ENCODE measurements around the gene GFRA1.
A peak's percentile ranks its signal among the peaks of the same experiment; 100 is the strongest.

The GFRA1 gene

DNA sequence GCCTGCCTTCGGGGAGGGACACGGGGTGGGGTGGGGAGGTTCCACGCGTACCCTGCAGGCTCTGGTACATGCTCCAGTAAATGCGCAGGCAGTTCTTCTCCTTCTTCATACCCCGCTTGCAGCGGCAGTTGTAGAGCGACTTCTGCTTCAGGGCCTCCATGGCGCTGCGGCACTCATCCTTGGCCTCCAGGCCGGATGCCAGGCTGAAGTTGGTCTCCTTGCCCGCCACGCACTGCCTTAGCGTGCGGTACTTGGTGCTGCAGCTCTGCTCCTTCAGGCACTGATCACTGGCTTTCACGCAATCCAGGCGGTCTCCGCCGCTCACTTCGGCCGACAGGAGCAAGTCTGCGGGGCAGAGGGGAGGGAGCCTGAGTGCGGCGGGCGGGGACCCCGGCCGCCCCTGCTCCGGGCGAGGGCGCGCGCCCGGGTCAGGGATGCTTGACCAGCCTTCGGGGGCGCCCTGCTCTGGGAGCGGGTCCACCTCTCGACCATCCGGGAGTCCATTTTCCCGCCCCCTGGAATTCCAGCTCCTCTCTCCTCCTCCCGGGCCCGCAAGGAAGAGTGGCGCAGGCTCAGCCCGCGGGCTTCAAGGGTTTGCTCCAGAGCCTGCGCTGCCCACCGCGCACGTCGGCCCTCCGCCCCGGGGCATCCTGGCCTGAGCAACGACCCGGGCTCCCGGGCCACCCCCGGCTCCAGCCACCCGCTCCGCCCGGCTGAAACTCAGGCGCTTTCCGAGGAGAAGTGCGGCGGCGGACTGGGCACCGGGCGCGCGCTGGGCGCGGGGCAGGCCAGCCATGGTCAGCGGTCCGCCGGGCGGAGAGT is 2.0 kb downstream of the GFRA1 start:
- H3K27ac ChIP-seq (ENCODE audit: low read length), result peak overlapping the region; percentile 46

DNA sequence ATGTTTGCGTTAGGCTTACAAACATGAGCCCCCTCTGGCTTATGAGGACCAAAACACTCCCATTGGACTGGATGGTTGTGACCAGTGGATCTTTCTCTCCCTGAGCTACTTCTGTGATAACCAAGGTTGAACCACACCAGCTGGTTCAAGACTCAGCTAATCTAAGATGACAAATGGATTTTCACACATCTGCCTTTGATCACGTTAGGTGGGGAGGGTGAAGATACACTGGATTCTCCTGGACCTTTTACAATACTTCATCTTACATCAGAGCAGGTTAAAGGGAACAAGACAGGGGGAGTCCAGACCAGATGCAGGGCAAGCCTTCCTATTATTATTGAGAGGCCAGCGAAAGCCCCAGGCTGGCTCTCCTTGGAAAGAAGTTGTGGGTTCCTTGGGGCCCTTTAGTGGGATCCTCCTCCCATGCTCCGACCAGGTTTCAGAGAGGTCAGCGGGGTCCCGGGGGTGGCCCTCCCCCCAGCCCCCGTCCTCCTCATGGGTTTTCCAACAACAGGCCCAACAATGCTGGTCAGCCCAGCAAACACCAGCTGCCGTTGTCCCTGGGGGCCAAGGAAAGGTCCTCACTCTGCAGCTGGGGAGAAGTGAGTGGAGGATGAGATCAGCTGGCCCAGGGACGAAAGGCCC is 2.8 kb downstream of the GFRA1 start:
- Histone ChIP-seq H3K27me3 (ENCODE audit: control insufficient read depth in 1 of 2, insufficient read depth in 2 of 2, low read length in 2 of 2) (peaks cover 5 to 34% of the 10 kb centered on the region in 2 donors), H3K4me3 (ENCODE audit: low read length in 2 of 2) (peak overlapping the region in 1 of 2 donors; percentile 80), H3K4me1 (ENCODE audit: control insufficient read depth, insufficient read depth, low read length) (peaks cover 40% of the 10 kb centered on the region), H3K9ac (ENCODE audit: low read length in 2 of 2) (no peak overlapping the region), H3K9me3 (ENCODE audit: control insufficient read depth in 2 of 2, low read length in 2 of 2) (no peaks in the 10 kb centered on the region), H3K36me3 (ENCODE audit: control insufficient read depth in 2 of 2, insufficient read depth in 2 of 2, low read length in 2 of 2) (no peaks in the 10 kb centered on the region), H3K27ac (ENCODE audit: low read length) (peak overlapping the region; percentile 18)

More for the DNA sequence above, 2.0 kb downstream of the GFRA1 start:
- H3K27me3 ChIP-seq (ENCODE audit: control insufficient read depth in 1 of 2, insufficient read depth in 2 of 2, low read length in 2 of 2), result peaks cover 5 to 37% of the 10 kb centered on the region in 2 donors
- no peaks in the 10 kb centered on the region for H3K36me3 ChIP-seq (ENCODE audit: control insufficient read depth in 2 of 2, insufficient read depth in 2 of 2, low read length in 2 of 2)
- peak overlapping the region; percentile 36 to 53 for H3K9ac ChIP-seq (ENCODE audit: low read length in 2 of 2)
- H3K4me3 ChIP-seq (ENCODE audit: low read length in 2 of 2), result peak overlapping the region; percentile 77 to 80
- no peaks in the 10 kb centered on the region for H3K9me3 ChIP-seq (ENCODE audit: control insufficient read depth in 2 of 2, low read length in 2 of 2)
- H3K4me1 ChIP-seq (ENCODE audit: control insufficient read depth, insufficient read depth, low read length), result peaks cover 40% of the 10 kb centered on the region

GRCh38 chr10:116269619-116270018 is 3.4 kb downstream of the GFRA1 start:
- Histone ChIP-seq H3K9me3 (ENCODE audit: control insufficient read depth in 2 of 2, low read length in 2 of 2) (no peaks in the 10 kb centered on the region), H3K4me1 (ENCODE audit: control insufficient read depth, insufficient read depth, low read length) (peaks cover 38% of the 10 kb centered on the region), H3K36me3 (ENCODE audit: control insufficient read depth in 2 of 2, insufficient read depth in 2 of 2, low read length in 2 of 2) (no peaks in the 10 kb centered on the region), H3K27me3 (ENCODE audit: control insufficient read depth in 1 of 2, insufficient read depth in 2 of 2, low read length in 2 of 2) (peaks cover 5 to 34% of the 10 kb centered on the region in 2 donors), H3K4me3 (ENCODE audit: low read length in 2 of 2) (no peak overlapping the region), H3K9ac (ENCODE audit: low read length in 2 of 2) (no peak overlapping the region), H3K27ac (ENCODE audit: low read length) (no peak overlapping the region)

GRCh38 chr10:116268976-116269375 is 4.0 kb downstream of the GFRA1 start:
- Histone ChIP-seq H3K9ac (ENCODE audit: low read length in 2 of 2) (no peak overlapping the region), H3K27ac (ENCODE audit: low read length) (no peak overlapping the region), H3K4me1 (ENCODE audit: control insufficient read depth, insufficient read depth, low read length) (peaks cover 31% of the 10 kb centered on the region), H3K27me3 (ENCODE audit: control insufficient read depth in 1 of 2, insufficient read depth in 2 of 2, low read length in 2 of 2) (peaks cover 5 to 27% of the 10 kb centered on the region in 2 donors), H3K4me3 (ENCODE audit: low read length in 2 of 2) (no peak overlapping the region), H3K9me3 (ENCODE audit: control insufficient read depth in 2 of 2, low read length in 2 of 2) (no peaks in the 10 kb centered on the region), H3K36me3 (ENCODE audit: control insufficient read depth in 2 of 2, insufficient read depth in 2 of 2, low read length in 2 of 2) (no peaks in the 10 kb centered on the region)

GRCh38 chr10:116265686-116266085 is 7.3 kb downstream of the GFRA1 start:
- Histone ChIP-seq H3K36me3 (ENCODE audit: control insufficient read depth in 2 of 2, insufficient read depth in 2 of 2, low read length in 2 of 2) (no peaks in the 10 kb centered on the region), H3K9me3 (ENCODE audit: control insufficient read depth in 2 of 2, low read length in 2 of 2) (no peaks in the 10 kb centered on the region), H3K27ac (ENCODE audit: low read length) (no peak overlapping the region), H3K27me3 (ENCODE audit: control insufficient read depth in 1 of 2, insufficient read depth in 2 of 2, low read length in 2 of 2) (peaks cover 0 to 3% of the 10 kb centered on the region in 2 donors), H3K4me1 (ENCODE audit: control insufficient read depth, insufficient read depth, low read length) (peaks cover 5% of the 10 kb centered on the region), H3K9ac (ENCODE audit: low read length in 2 of 2) (no peak overlapping the region), H3K4me3 (ENCODE audit: low read length in 2 of 2) (no peak overlapping the region)

GRCh38 chr10:116263870-116264655 is 8.9 kb downstream of the GFRA1 start:
- Histone ChIP-seq H3K9me3 (ENCODE audit: control insufficient read depth in 2 of 2, low read length in 2 of 2) (no peaks in the 10 kb centered on the region), H3K4me1 (ENCODE audit: control insufficient read depth, insufficient read depth, low read length) (no peaks in the 10 kb centered on the region), H3K36me3 (ENCODE audit: control insufficient read depth in 2 of 2, insufficient read depth in 2 of 2, low read length in 2 of 2) (no peaks in the 10 kb centered on the region), H3K27ac (ENCODE audit: low read length) (no peak overlapping the region), H3K4me3 (ENCODE audit: low read length in 2 of 2) (no peak overlapping the region), H3K27me3 (ENCODE audit: control insufficient read depth in 1 of 2, insufficient read depth in 2 of 2, low read length in 2 of 2) (no peaks in the 10 kb centered on the region), H3K9ac (ENCODE audit: low read length in 2 of 2) (no peak overlapping the region)

GRCh38 chr10:116262678-116263077 is 10.3 kb downstream of the GFRA1 start:
- H3K36me3 ChIP-seq (ENCODE audit: control insufficient read depth in 2 of 2, insufficient read depth in 2 of 2, low read length in 2 of 2), result no peaks in the 10 kb centered on the region
- H3K27me3 ChIP-seq (ENCODE audit: control insufficient read depth in 1 of 2, insufficient read depth in 2 of 2, low read length in 2 of 2), result no peaks in the 10 kb centered on the region
- no peak overlapping the region for H3K27ac ChIP-seq (ENCODE audit: low read length)
- H3K9me3 ChIP-seq (ENCODE audit: control insufficient read depth in 2 of 2, low read length in 2 of 2), result no peaks in the 10 kb centered on the region
- H3K4me1 ChIP-seq (ENCODE audit: control insufficient read depth, insufficient read depth, low read length), result no peaks in the 10 kb centered on the region
- H3K9ac ChIP-seq (ENCODE audit: low read length in 2 of 2), result no peak overlapping the region
- no peak overlapping the region for H3K4me3 ChIP-seq (ENCODE audit: low read length in 2 of 2)

- Histone ChIP-seq H3K27me3 (ENCODE audit: control insufficient read depth in 1 of 2, insufficient read depth in 2 of 2, low read length in 2 of 2) (peaks cover 0 to 4% of the 10 kb centered on the region in 2 donors), H3K4me3 (ENCODE audit: low read length in 2 of 2) (no peak overlapping the region), H3K27ac (ENCODE audit: low read length) (no peak overlapping the region), H3K4me1 (ENCODE audit: control insufficient read depth, insufficient read depth, low read length) (peaks cover 4% of the 10 kb centered on the region), H3K9me3 (ENCODE audit: control insufficient read depth in 2 of 2, low read length in 2 of 2) (no peaks in the 10 kb centered on the region), H3K9ac (ENCODE audit: low read length in 2 of 2) (no peak overlapping the region), H3K36me3 (ENCODE audit: control insufficient read depth in 2 of 2, insufficient read depth in 2 of 2, low read length in 2 of 2) (no peaks in the 10 kb centered on the region)
These were observed 12.4 kb downstream of the GFRA1 start for GRCh38 chr10:116260599-116260998.

GRCh38 chr10:116259638-116260037 is 13.4 kb downstream of the GFRA1 start:
- Histone ChIP-seq H3K4me3 (ENCODE audit: low read length in 2 of 2) (no peak overlapping the region), H3K9ac (ENCODE audit: low read length in 2 of 2) (no peak overlapping the region), H3K27ac (ENCODE audit: low read length) (no peak overlapping the region), H3K36me3 (ENCODE audit: control insufficient read depth in 2 of 2, insufficient read depth in 2 of 2, low read length in 2 of 2) (no peaks in the 10 kb centered on the region), H3K27me3 (ENCODE audit: control insufficient read depth in 1 of 2, insufficient read depth in 2 of 2, low read length in 2 of 2) (peaks cover 0 to 4% of the 10 kb centered on the region in 2 donors), H3K4me1 (ENCODE audit: control insufficient read depth, insufficient read depth, low read length) (peaks cover 7% of the 10 kb centered on the region), H3K9me3 (ENCODE audit: control insufficient read depth in 2 of 2, low read length in 2 of 2) (no peaks in the 10 kb centered on the region)

DNA sequence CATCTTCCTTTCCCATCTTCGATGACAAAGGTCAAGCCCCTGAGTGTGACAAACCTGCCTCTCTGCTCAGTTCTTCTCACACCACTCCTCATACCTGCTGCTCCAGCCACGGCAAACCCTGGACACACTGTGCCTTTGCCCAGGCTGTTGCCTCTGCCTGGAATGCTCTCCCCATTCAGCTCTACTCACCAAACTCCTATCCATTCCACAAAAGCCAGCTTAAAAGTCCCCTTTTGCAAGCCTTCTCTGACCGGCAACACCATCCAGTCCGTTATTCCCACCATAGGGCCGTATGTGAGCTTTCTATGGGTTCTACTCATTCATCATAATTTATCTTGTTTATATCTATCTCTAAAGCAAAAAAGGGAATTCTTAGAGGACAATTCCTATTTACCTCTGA is 15.2 kb downstream of the GFRA1 start:
- no peaks in the 10 kb centered on the region for H3K36me3 ChIP-seq (ENCODE audit: control insufficient read depth in 2 of 2, insufficient read depth in 2 of 2, low read length in 2 of 2)
- no peak overlapping the region for H3K27ac ChIP-seq (ENCODE audit: low read length)
- no peak overlapping the region for H3K4me3 ChIP-seq (ENCODE audit: low read length in 2 of 2)
- H3K9ac ChIP-seq (ENCODE audit: low read length in 2 of 2), result no peak overlapping the region
- H3K9me3 ChIP-seq (ENCODE audit: control insufficient read depth in 2 of 2, low read length in 2 of 2), result no peaks in the 10 kb centered on the region
- H3K27me3 ChIP-seq (ENCODE audit: control insufficient read depth in 1 of 2, insufficient read depth in 2 of 2, low read length in 2 of 2), result peaks cover 0 to 4% of the 10 kb centered on the region in 2 donors
- peaks cover 7% of the 10 kb centered on the region for H3K4me1 ChIP-seq (ENCODE audit: control insufficient read depth, insufficient read depth, low read length)
